ENCODE results near the gene ASB7.

DNA sequence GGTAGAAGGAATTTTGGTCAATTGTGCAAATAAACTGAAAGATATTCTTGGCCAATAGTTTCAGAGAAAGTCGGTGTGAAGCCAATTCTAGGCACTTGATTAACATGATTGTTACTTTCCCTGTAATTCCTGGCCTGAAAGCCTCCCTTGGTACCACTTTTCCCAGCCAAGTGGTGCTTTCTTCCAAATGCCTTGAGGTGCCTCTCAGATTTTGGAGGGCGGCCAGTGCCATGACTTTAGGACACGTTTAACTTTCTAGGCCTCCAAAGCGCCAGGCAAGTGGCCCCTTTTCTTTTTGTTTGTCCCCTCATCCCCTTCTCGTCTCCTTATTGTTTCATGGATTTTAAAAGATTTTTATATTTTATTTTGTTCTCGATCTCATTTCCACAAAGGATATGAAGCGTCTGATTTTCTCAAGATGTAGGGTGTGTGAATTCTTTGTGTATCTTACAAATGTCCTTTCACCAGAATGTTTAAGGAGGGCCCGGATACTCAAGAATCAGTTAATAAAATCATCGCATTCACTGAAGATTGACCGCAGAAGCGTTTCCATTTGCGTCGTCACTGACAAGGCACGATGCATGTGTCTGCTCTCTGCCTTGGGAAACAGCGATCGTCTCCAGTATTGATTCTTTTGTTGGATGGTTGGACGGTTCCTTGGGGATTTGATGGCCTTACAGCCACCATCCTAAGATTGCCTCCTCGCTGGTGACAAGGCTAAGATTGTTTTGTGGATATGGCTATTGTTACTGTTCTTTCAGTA, 87.8 kb downstream of the ASB7 start:
- TF ChIP-seq POLR2AphosphoS5 (IDR thresholded peaks at IDR 0.05; ENCODE audit: low read depth, low read length) = no peak
- TF ChIP-seq POLR2A (IDR thresholded peaks at IDR 0.05; ENCODE audit: low read depth, low read length) = no peak
- no peak for TF ChIP-seq TAF1 (IDR thresholded peaks at IDR 0.05; ENCODE audit: borderline replicate concordance, low read depth, low read length)

Data from GM12892 (cell line).